Subcutaneous abdominal adipose tissue (tissue), 5 donors: ENCODE measurements around the gene LAGE3.

Experiments
- H3K27ac ChIP-seq: one replicate; pipeline ENCODE4 v1.7.0; 2013; ENCODE audit warnings: low read depth, mild to moderate bottlenecking, inconsistent platforms, low read length, moderate library complexity
- H3K27me3 ChIP-seq, 5 donors: one replicate each; pipeline ENCODE4 v1.7.0; 2013; ENCODE audit warnings: low read length in 5 of 5, inconsistent platforms in 1 of 5; ENCODE audit not compliant: control insufficient read depth in 5 of 5, insufficient read depth in 4 of 5
- H3K36me3 ChIP-seq, 5 donors: one replicate each; pipeline ENCODE4 v1.7.0; 2013; ENCODE audit warnings: low read length in 5 of 5; ENCODE audit not compliant: control insufficient read depth in 5 of 5, insufficient read depth in 5 of 5
- H3K4me1 ChIP-seq, 5 donors: one replicate each; pipeline ENCODE4 v1.7.0; 2013; ENCODE audit warnings: low read length in 5 of 5, mild to moderate bottlenecking in 3 of 5, moderate library complexity in 1 of 5; ENCODE audit not compliant: control insufficient read depth in 5 of 5, insufficient read depth in 5 of 5
- H3K4me3 ChIP-seq, 5 donors: one replicate each; pipeline ENCODE4 v1.7.0; 2013; ENCODE audit warnings: low read length in 5 of 5, low read depth in 1 of 5
- H3K9ac ChIP-seq, 5 donors: one replicate each; pipeline ENCODE4 v1.7.0; 2013; ENCODE audit warnings: low read length in 5 of 5, mild to moderate bottlenecking in 4 of 5, moderate library complexity in 3 of 5
- H3K9me3 ChIP-seq, 5 donors: one replicate each; pipeline ENCODE4 v1.7.0; 2013; ENCODE audit warnings: low read length in 5 of 5; ENCODE audit not compliant: control insufficient read depth in 5 of 5
- donor health status: healthy.
- donor health status: healthy.
- donor health status: healthy.
- donor health status: healthy.
- donor health status: healthy.

LAGE3 gene

GRCh38 chrX:154469880-154470279, 9.2 kb downstream of the LAGE3 start:
- H3K27ac ChIP-seq, result no peak overlapping the region
- no peaks in the 10 kb centered on the region for H3K9me3 ChIP-seq
- H3K36me3 ChIP-seq, result peaks cover 0 to 84% (median 66%) of the 10 kb centered on the region in 5 donors
- peaks cover 0 to 6% (median 0%) of the 10 kb centered on the region in 5 donors for H3K27me3 ChIP-seq
- no peaks in the 10 kb centered on the region for H3K4me1 ChIP-seq
- H3K9ac ChIP-seq, result no peak overlapping the region
- H3K4me3 ChIP-seq, result no peak overlapping the region

- no peak overlapping the region for H3K4me3 ChIP-seq
- H3K36me3 ChIP-seq, result peaks cover 0 to 91% (median 67%) of the 10 kb centered on the region in 5 donors
- H3K27me3 ChIP-seq, result peaks cover 0 to 6% (median 0%) of the 10 kb centered on the region in 5 donors
- no peak overlapping the region for H3K9ac ChIP-seq
- H3K27ac ChIP-seq, result no peak overlapping the region
- H3K4me1 ChIP-seq, result no peaks in the 10 kb centered on the region
- no peaks in the 10 kb centered on the region for H3K9me3 ChIP-seq
Measured at GRCh38 chrX:154469114-154469513, 10.0 kb downstream of the LAGE3 start.

GRCh38 chrX:154468217-154468616, 10.9 kb downstream of the LAGE3 start:
- H3K36me3 ChIP-seq, result peaks cover 0 to 96% (median 67%) of the 10 kb centered on the region in 5 donors
- H3K27me3 ChIP-seq, result peaks cover 0 to 6% (median 0%) of the 10 kb centered on the region in 5 donors
- H3K27ac ChIP-seq, result no peak overlapping the region
- H3K4me3 ChIP-seq, result no peak overlapping the region
- no peaks in the 10 kb centered on the region for H3K4me1 ChIP-seq
- H3K9me3 ChIP-seq, result no peaks in the 10 kb centered on the region
- H3K9ac ChIP-seq, result no peak overlapping the region

DNA sequence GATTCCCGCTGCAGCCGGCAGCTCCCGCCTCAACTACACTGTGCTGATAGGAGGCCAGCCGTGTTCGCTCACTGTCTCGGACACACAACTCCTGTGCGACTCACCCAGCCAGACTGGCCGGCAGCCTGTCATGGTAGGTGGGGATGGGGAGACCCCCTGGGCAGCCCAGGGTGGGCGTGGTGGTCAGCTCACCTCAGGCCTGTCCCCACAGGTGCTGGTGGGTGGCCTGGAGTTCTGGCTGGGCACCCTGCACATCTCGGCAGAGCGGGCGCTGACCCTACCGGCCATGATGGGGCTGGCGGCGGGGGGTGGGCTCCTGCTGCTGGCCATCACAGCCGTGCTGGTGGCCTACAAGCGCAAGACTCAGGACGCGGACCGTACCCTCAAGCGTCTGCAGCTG, 11.5 kb downstream of the LAGE3 start:
- Histone ChIP-seq H3K9me3 (no peaks in the 10 kb centered on the region), H3K36me3 (peaks cover 0 to 96% (median 67%) of the 10 kb centered on the region in 5 donors), H3K4me3 (no peak overlapping the region), H3K9ac (no peak overlapping the region), H3K27me3 (peaks cover 0 to 6% (median 1%) of the 10 kb centered on the region in 5 donors), H3K27ac (no peak overlapping the region), H3K4me1 (no peaks in the 10 kb centered on the region)

DNA sequence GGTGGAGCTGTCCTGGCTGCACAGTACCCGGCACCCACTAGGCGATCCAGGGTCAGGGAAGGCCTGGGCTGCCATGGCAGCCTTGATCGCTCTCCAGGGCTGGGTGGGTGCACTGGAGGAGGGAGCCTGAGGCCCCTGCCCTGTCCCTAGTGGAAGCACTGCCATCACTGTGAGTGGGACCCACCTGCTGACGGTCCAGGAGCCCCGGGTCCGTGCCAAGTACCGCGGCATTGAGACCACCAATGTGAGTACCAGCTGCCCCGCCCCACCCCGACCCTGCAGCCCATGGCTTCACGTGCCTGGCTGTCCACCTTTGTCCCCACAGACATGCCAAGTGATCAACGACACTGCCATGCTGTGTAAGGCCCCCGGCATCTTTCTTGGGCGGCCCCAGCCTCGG, 12.2 kb downstream of the LAGE3 start:
- Histone ChIP-seq H3K4me1 (no peaks in the 10 kb centered on the region), H3K27me3 (peaks cover 0 to 6% (median 4%) of the 10 kb centered on the region in 5 donors), H3K36me3 (peaks cover 0 to 94% (median 72%) of the 10 kb centered on the region in 5 donors), H3K4me3 (no peak overlapping the region), H3K9me3 (no peaks in the 10 kb centered on the region), H3K27ac (no peak overlapping the region), H3K9ac (no peak overlapping the region)

DNA sequence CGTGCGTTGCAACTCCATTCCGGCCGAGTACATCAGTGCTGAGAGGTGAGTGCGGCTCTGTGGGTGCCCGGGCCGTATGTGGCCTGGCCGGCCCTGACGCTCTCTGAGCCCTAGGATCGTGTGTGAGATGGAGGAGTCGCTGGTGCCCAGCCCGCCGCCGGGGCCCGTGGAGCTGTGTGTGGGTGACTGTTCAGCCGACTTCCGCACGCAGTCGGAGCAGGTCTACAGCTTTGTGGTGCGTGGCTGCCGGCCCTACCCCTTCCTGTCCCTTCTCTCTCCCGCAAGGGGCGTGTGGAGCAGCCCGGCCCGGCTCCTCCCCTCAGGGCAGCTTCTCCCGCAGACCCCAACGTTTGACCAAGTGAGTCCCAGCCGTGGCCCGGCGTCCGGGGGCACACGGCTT, 13.0 kb downstream of the LAGE3 start:
- Histone ChIP-seq H3K36me3 (peaks cover 0 to 93% (median 65%) of the 10 kb centered on the region in 5 donors), H3K4me1 (no peaks in the 10 kb centered on the region), H3K27me3 (peaks cover 0 to 6% (median 4%) of the 10 kb centered on the region in 5 donors), H3K9me3 (no peaks in the 10 kb centered on the region), H3K27ac (no peak overlapping the region), H3K9ac (no peak overlapping the region), H3K4me3 (no peak overlapping the region)

GRCh38 chrX:154465601-154466000, 13.5 kb downstream of the LAGE3 start:
- no peak overlapping the region for H3K27ac ChIP-seq
- no peak overlapping the region for H3K9ac ChIP-seq
- H3K4me1 ChIP-seq, result no peaks in the 10 kb centered on the region
- no peaks in the 10 kb centered on the region for H3K9me3 ChIP-seq
- H3K36me3 ChIP-seq, result peaks cover 0 to 93% (median 65%) of the 10 kb centered on the region in 5 donors
- H3K27me3 ChIP-seq, result peaks cover 0 to 6% (median 4%) of the 10 kb centered on the region in 5 donors
- H3K4me3 ChIP-seq, result no peak overlapping the region

DNA sequence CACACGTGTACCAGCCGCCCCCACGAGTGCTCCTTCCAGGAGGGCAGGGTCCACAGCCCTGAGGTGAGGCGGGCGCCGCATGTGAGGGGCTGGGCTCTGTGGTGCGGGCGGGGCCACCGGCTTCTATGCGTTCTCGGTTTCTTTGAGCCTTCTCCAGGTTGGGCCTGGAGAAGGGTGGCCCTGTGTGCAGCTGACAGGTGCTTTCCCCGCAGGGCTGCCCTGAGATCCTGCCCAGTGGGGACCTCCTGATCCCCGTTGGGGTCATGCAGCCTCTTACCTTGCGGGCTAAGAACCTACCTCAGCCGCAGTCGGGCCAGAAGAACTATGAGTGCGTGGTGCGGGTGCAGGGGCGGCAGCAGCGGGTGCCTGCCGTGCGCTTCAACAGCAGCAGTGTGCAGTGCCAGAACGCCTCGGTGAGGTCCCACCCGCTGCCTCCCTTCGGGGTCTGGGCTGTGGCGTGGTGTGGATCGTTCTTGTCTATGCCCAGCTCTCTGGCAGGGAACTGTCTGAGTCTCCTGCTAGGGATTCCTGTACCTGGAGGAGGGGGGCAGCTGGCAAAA, 14.2 kb downstream of the LAGE3 start:
- no peaks in the 10 kb centered on the region for H3K9me3 ChIP-seq
- peaks cover 0 to 7% (median 1%) of the 10 kb centered on the region in 5 donors for H3K4me1 ChIP-seq
- H3K4me3 ChIP-seq, result no peak overlapping the region
- H3K9ac ChIP-seq, result no peak overlapping the region
- H3K27me3 ChIP-seq, result peaks cover 0 to 6% (median 4%) of the 10 kb centered on the region in 5 donors
- H3K36me3 ChIP-seq, result peaks cover 0 to 87% (median 60%) of the 10 kb centered on the region in 5 donors
- H3K27ac ChIP-seq, result no peak overlapping the region

- peaks cover 0 to 76% (median 50%) of the 10 kb centered on the region in 5 donors for H3K36me3 ChIP-seq
- H3K27me3 ChIP-seq, result peaks cover 0 to 5% (median 3%) of the 10 kb centered on the region in 5 donors
- H3K9ac ChIP-seq, result no peak overlapping the region
- H3K4me3 ChIP-seq, result no peak overlapping the region
- H3K4me1 ChIP-seq, result peaks cover 0 to 16% (median 10%) of the 10 kb centered on the region in 5 donors
- H3K9me3 ChIP-seq, result no peaks in the 10 kb centered on the region
- H3K27ac ChIP-seq, result no peak overlapping the region
Measured at GRCh38 chrX:154463611-154464220, 15.4 kb downstream of the LAGE3 start.

GRCh38 chrX:154462396-154462795, 16.7 kb downstream of the LAGE3 start:
- no peak overlapping the region for H3K9ac ChIP-seq
- no peak overlapping the region for H3K4me3 ChIP-seq
- H3K27ac ChIP-seq, result no peak overlapping the region
- H3K36me3 ChIP-seq, result peaks cover 0 to 62% (median 37%) of the 10 kb centered on the region in 5 donors
- peaks cover 0 to 5% (median 0%) of the 10 kb centered on the region in 5 donors for H3K27me3 ChIP-seq
- H3K4me1 ChIP-seq, result peaks cover 0 to 20% (median 12%) of the 10 kb centered on the region in 5 donors
- H3K9me3 ChIP-seq, result no peaks in the 10 kb centered on the region
